Liver (tissue), 3 donors: Measurements from ENCODE around the gene ZNF705A.
"Not testable (repeated sequence)": the region's sequence is repeated elsewhere in the genome, so short reads cannot be mapped to it uniquely, and the experiment has no call there.

Source experiments
- CTCF ChIP-seq: fragments of 150-350 bp; IDR thresholded peaks from 2 replicates; pipeline ENCODE4 v1.5.1; 2017; ENCODE audit warnings: improper control_type of control experiment, low read depth, low read length; ENCODE audit not compliant: missing input control
- GABPA ChIP-seq, 2 donors: IDR thresholded peaks in 1 of 2; conservative IDR thresholded peaks in 1 of 2; 2 replicates each; pipeline ENCODE4 v1.6.1; 2016; ENCODE audit warnings: antibody characterized with exemption in 2 of 2, mild to moderate bottlenecking in 1 of 2, moderate library complexity in 1 of 2
- HNF4A ChIP-seq, 2 donors: conservative IDR thresholded peaks; 2 replicates each; pipeline ENCODE4 v1.6.1; 2016; ENCODE audit warnings: antibody characterized with exemption in 2 of 2, mild to moderate bottlenecking in 2 of 2
- JUND ChIP-seq, 2 donors: IDR thresholded peaks; 2 replicates each; pipeline ENCODE4 v1.6.1; 2016; ENCODE audit warnings: antibody characterized with exemption in 2 of 2
- RAD21 ChIP-seq, 2 donors: IDR thresholded peaks; 2 replicates each; pipeline ENCODE4 v1.6.1; 2016; ENCODE audit warnings: antibody characterized with exemption in 2 of 2, mild to moderate bottlenecking in 2 of 2
- RXRA ChIP-seq, 2 donors: IDR thresholded peaks; 2 replicates each; pipeline ENCODE4 v1.6.1; 2017 to 2018; ENCODE audit warnings: antibody characterized with exemption in 2 of 2, mild to moderate bottlenecking in 1 of 2
- YY1 ChIP-seq: IDR thresholded peaks from 2 replicates; pipeline ENCODE4 v1.6.1; 2016; ENCODE audit warnings: antibody characterized with exemption, mild to moderate bottlenecking
- ZBTB33 ChIP-seq: IDR thresholded peaks from 2 replicates; pipeline ENCODE4 v1.6.1; 2016; ENCODE audit warnings: antibody characterized with exemption
- TF ChIP-seq, protein P1 (sequence below): IDR thresholded peaks from 2 replicates; pipeline ENCODE4 v1.6.1; 2016; ENCODE audit warnings: antibody characterized with exemption
- donor health status: healthy.
- donor health status: healthy.

- not testable (repeated sequence) for TF ChIP-seq ZBTB33; YY1; CTCF; HNF4A (conservative IDR thresholded peaks at IDR 0.05); JUND (IDR thresholded peaks at IDR 0.05); RXRA (IDR thresholded peaks at IDR 0.05); RAD21 (IDR thresholded peaks at IDR 0.05); GABPA (IDR thresholded peaks at IDR 0.05 in 1 of 2, conservative IDR thresholded peaks at IDR 0.05 in 1 of 2)
- TF ChIP-seq, protein P1, sequence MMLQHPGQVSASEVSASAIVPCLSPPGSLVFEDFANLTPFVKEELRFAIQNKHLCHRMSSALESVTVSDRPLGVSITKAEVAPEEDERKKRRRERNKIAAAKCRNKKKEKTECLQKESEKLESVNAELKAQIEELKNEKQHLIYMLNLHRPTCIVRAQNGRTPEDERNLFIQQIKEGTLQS = not testable (repeated sequence)
Observed at GRCh38 chr12:8141647-8142046, 15.2 kb upstream of the ZNF705A start.
